HCT116 (cell line): ENCODE results near the gene TECPR1. TPM values are rescaled to one million over a fixed set of nuclear protein-coding genes. Genes with fewer than 3 reads are reported as not detected.

ENCODE experiments used
- ATAC-seq: fragments of 200-7000 bp; cut with Tn5 transposase; 2 replicates; pipeline ENCODE4 v1.9.1; 2020; ENCODE audit warnings: mild to moderate bottlenecking, moderate library complexity
- BruUV-seq: library from RNA; stranded (reverse); fragments of 400-500 nt; replicated peaks from 2 replicates; lab custom pipeline; 2021; lab: Mats Ljungman, UMichigan
- CTCF ChIA-PET: fragments of 300-600 bp; sonication (Branson Sonifier 250); formaldehyde crosslinking; loops from one replicate; lab custom pipeline; 2021; ENCODE audit warnings: antibody characterized with exemption; lab: Charles Lee
- POLR2A ChIA-PET: fragments of 300-600, 350-600 bp; sonication (Branson Sonifier 250); formaldehyde crosslinking; loops from one replicate; lab custom pipeline; 2021; ENCODE audit warnings: antibody characterized with exemption; lab: Charles Lee
- RAD21 ChIA-PET, 2 experiments: fragments of 300-600 bp; sonication (Branson Sonifier 250); formaldehyde crosslinking; loops; one replicate each; lab custom pipeline; 2023; ENCODE audit warnings: low total read pairs in 2 of 2; ENCODE audit not compliant: uncharacterized antibody in 2 of 2, unreplicated experiment in 2 of 2, low non-redundant PET in 1 of 2; lab: Charles Lee
- DNase-seq: peaks from one replicate; pipeline ENCODE4 v3.0.0-alpha.2; 2010; ENCODE audit warnings: low read depth, low spot score
- H2AFZ ChIP-seq: fragments of 200-600 bp; shearing (Covaris generic), sonication (generic); 2 replicates; pipeline ENCODE4 v1.6.1; 2017; ENCODE audit warnings: low read depth, mixed run types, mixed read lengths, antibody characterized with exemption, low read length; ENCODE audit not compliant: poor library complexity, severe bottlenecking
- H3K27ac ChIP-seq: 2 replicates; pipeline ENCODE4 v1.5.1; 2012; ENCODE audit warnings: low read depth, low read length
- H3K27me3 ChIP-seq: fragments of 200-600 bp; sonication (generic); 2 replicates; pipeline ENCODE4 v1.6.1; 2016; ENCODE audit warnings: mixed run types, low read length, mixed read lengths; ENCODE audit not compliant: insufficient read depth
- H3K36me3 ChIP-seq, 2 experiments: fragments of 200-500 bp in 1 of 2; fragments of 200-600 bp in 1 of 2; sonication (Bioruptor generic) in 1 of 2; sonication (generic) in 1 of 2; 2 replicates each; pipeline versions ENCODE4 v1.5.1 to v1.6.1; 2014 to 2016; ENCODE audit warnings: low read length in 2 of 2, inconsistent platforms in 1 of 2, mixed read lengths in 1 of 2, mixed run types in 1 of 2; ENCODE audit not compliant: insufficient read depth in 2 of 2, control insufficient read depth in 1 of 2
- H3K4me1 ChIP-seq, 2 experiments: fragments of 200-600 bp in 1 of 2; sonication (generic) in 1 of 2; 2 replicates each; pipeline versions ENCODE4 v1.5.1 to v1.6.1; 2012 to 2017; ENCODE audit warnings: low read length in 2 of 2, inconsistent platforms in 1 of 2, mild to moderate bottlenecking in 1 of 2, mixed read lengths in 1 of 2, mixed run types in 1 of 2, moderate library complexity in 1 of 2; ENCODE audit not compliant: insufficient read depth in 2 of 2, control insufficient read depth in 1 of 2
- H3K4me2 ChIP-seq: fragments of 200-600 bp; sonication (generic); 2 replicates; pipeline ENCODE4 v1.6.1; 2017; ENCODE audit warnings: mixed run types, low read length, mixed read lengths
- H3K4me3 ChIP-seq, 2 experiments: fragments of 200-600 bp in 1 of 2; sonication (generic) in 1 of 2; replicated peaks in 1 of 2; 2 replicates each; pipeline ENCODE4 v1.5.1; 2011 to 2016; ENCODE audit warnings: low read length in 2 of 2, control low read depth in 1 of 2, low read depth in 1 of 2, mild to moderate bottlenecking in 1 of 2, mixed read lengths in 1 of 2, mixed run types in 1 of 2
- H3K79me2 ChIP-seq: fragments of 200-600 bp; sonication (generic); 2 replicates; pipeline ENCODE4 v1.6.1; 2017; ENCODE audit warnings: mild to moderate bottlenecking, mixed run types, low read length, moderate library complexity, mixed read lengths; ENCODE audit not compliant: insufficient read depth
- H3K9ac ChIP-seq: fragments of 200-600 bp; sonication (generic); 2 replicates; pipeline ENCODE4 v1.6.1; 2016; ENCODE audit warnings: low read length, mixed read lengths
- H3K9me2 ChIP-seq: fragments of 200-600 bp; sonication (generic), shearing (Covaris generic); 2 replicates; pipeline ENCODE4 v1.6.1; 2017; ENCODE audit warnings: mixed run types, mild to moderate bottlenecking, moderate library complexity; ENCODE audit not compliant: insufficient read depth
- H3K9me3 ChIP-seq, 2 experiments: fragments of 200-500 bp in 1 of 2; fragments of 200-600 bp in 1 of 2; sonication (Bioruptor generic) in 1 of 2; sonication (generic) in 1 of 2; 2 replicates each; pipeline ENCODE4 v1.6.1; 2014 to 2017; ENCODE audit warnings: low read length in 2 of 2, mixed read lengths in 2 of 2, inconsistent platforms in 1 of 2, low read depth in 1 of 2, mild to moderate bottlenecking in 1 of 2, mixed run types in 1 of 2, moderate library complexity in 1 of 2; ENCODE audit not compliant: control insufficient read depth in 1 of 2, insufficient read depth in 1 of 2
- H4K20me1 ChIP-seq: fragments of 200-600 bp; sonication (generic), shearing (Covaris generic); 2 replicates; pipeline ENCODE4 v1.6.1; 2017; ENCODE audit warnings: mixed run types, mild to moderate bottlenecking, moderate library complexity; ENCODE audit not compliant: insufficient read depth
- ATF3 ChIP-seq: IDR thresholded peaks from 2 replicates; pipeline ENCODE4 v1.6.1; 2012
- CBX3 ChIP-seq: IDR thresholded peaks from 2 replicates; pipeline ENCODE4 v1.6.1; 2012; ENCODE audit warnings: low read depth
- EZH2 ChIP-seq: fragments of 200-600 bp; sonication (generic); IDR thresholded peaks from 2 replicates; pipeline ENCODE4 v1.6.1; 2017; ENCODE audit warnings: antibody characterized with exemption, mixed run types
- SP1 ChIP-seq: IDR thresholded peaks from 2 replicates; pipeline ENCODE4 v1.6.1; 2012; ENCODE audit warnings: low read depth
- YY1 ChIP-seq: IDR thresholded peaks from 2 replicates; pipeline ENCODE4 v1.6.1; 2011; ENCODE audit warnings: low read length, low read depth, moderate library complexity, mild to moderate bottlenecking; ENCODE audit not compliant: insufficient replicate concordance; ENCODE audit errors: extremely low read depth
- intact Hi-C: fragments of 100-400 bp; cut with micrococcal nuclease; formaldehyde crosslinking; loops from 2 replicates; pipeline ENCODE4 v1.10.0; 2022
- total RNA-seq: library from RNA; stranded (reverse); gene quantifications from one replicate; pipeline ENCODE4 v1.2.1, GENCODE V29; 2021; ENCODE audit not compliant: unreplicated experiment

TECPR1 gene
- total RNA-seq, 1 experiment from 2014 or later = 19.9 TPM

- H3K4me2 ChIP-seq = no peak overlapping the region
- no peak overlapping the region for H3K27ac ChIP-seq
- H3K9ac ChIP-seq = no peak overlapping the region
- no TSS peak for BruUV-seq
- DNase-seq (no peak), ATAC-seq (peak; percentile 54)
- no peaks in the 10 kb centered on the region for H3K36me3 ChIP-seq
- ChIA-PET RAD21 (no interaction called here), POLR2A (no interaction called here), CTCF (no interaction called here)
- intact Hi-C loops = no loop called here
- no peaks in the 10 kb centered on the region for H4K20me1 ChIP-seq
- H3K27me3 ChIP-seq = no peaks in the 10 kb centered on the region
- H3K9me3 ChIP-seq = no peaks in the 10 kb centered on the region
- no peaks in the 10 kb centered on the region for H3K9me2 ChIP-seq
- TF ChIP-seq EZH2 = no peak
- TF ChIP-seq, all 23 proteins: peak for 0
- Histone ChIP-seq H3K79me2 (no peaks in the 10 kb centered on the region), H3K4me3 (no peak overlapping the region), H3K4me1 (no peaks in the 10 kb centered on the region), H2AFZ (no peak overlapping the region)
Measured at GRCh38 chr7:98229991-98230745, 21.9 kb downstream of the TECPR1 start.

- H3K36me3 ChIP-seq = no peaks in the 10 kb centered on the region
- ATAC-seq (no peak), DNase-seq (no peak)
- no peaks in the 10 kb centered on the region for H3K27me3 ChIP-seq
- no peaks in the 10 kb centered on the region for H3K79me2 ChIP-seq
- intact Hi-C loops = no loop called here
- H3K27ac ChIP-seq = no peak overlapping the region
- POLR2A ChIA-PET = no interaction called here
- H3K4me2 ChIP-seq = no peak overlapping the region
- BruUV-seq = no TSS peak
- no peak overlapping the region for H3K9ac ChIP-seq
- CTCF ChIA-PET = no interaction called here
- H3K9me2 ChIP-seq = no peaks in the 10 kb centered on the region
- no peaks in the 10 kb centered on the region for H3K4me1 ChIP-seq
- no peak overlapping the region for H2AFZ ChIP-seq
- no peaks in the 10 kb centered on the region for H4K20me1 ChIP-seq
- H3K9me3 ChIP-seq = no peaks in the 10 kb centered on the region
- TF ChIP-seq YY1 (no peak), CBX3 (no peak), SP1 (no peak), ATF3 (no peak)
- RAD21 ChIA-PET = no interaction called here
- no peak overlapping the region for H3K4me3 ChIP-seq
Measured at GRCh38 chr7:98229441-98229840, 22.6 kb downstream of the TECPR1 start.
